AG20443 (cell line): Measurements from ENCODE around the gene PDYN.

Source experiments
- DNase-seq: peaks from one replicate; pipeline ENCODE4 v3.0.0; 2012; ENCODE audit warnings: low spot score, mixed read lengths

The PDYN gene

DNA sequence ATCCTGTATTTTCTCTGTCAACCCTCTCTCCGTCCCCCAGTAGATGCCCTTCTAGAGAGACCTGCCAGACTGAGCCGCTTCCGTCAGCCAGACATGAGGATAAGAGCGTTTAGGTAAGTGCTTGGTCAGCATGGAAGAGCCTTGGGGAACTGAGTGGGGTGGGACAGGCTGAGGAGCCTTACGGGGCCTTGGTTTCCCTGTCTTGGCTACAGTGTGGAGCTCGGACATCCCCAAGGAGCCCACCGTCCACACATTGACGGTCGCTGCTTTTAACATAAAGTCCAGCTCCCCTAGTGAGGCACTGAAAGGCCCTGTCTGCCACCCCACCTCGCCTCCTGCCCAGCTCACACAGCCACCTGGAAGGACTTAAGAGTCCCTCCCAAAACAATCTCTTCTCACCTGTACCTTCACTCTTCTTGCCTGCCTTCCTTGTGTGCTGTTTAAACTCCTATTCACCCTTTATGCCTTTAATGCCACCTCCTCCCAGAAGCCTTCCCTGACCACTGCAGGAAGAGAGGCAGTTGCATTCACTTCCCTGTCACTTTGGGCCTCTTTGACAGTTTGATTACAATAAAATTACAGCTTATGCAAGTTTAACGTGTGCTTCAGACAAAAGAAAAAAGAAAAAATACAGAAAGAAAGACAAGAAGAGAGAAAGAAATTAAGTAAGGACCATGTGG is 42.3 kb downstream of the PDYN start:
- DNase-seq = no peak

DNA sequence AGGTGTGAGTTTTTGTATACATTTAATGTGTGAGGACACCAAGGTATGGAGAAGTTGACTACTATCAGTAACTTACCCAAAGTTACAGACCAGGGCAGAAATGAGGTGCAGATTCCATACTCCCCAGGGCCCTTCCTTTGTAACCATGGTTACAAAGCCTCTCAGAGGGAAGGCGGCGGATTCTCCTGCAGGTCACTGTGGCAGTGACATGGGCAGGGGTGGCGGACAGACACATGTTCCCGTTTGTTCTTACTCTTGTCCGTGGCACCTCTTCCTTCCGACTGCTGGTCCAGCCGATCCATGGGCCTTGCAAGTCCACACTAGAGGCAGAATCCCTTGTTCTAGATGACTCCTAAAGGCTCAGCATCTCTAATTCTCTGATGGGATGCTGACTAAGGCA is 43.0 kb downstream of the PDYN start:
- DNase-seq = no peak

DNA sequence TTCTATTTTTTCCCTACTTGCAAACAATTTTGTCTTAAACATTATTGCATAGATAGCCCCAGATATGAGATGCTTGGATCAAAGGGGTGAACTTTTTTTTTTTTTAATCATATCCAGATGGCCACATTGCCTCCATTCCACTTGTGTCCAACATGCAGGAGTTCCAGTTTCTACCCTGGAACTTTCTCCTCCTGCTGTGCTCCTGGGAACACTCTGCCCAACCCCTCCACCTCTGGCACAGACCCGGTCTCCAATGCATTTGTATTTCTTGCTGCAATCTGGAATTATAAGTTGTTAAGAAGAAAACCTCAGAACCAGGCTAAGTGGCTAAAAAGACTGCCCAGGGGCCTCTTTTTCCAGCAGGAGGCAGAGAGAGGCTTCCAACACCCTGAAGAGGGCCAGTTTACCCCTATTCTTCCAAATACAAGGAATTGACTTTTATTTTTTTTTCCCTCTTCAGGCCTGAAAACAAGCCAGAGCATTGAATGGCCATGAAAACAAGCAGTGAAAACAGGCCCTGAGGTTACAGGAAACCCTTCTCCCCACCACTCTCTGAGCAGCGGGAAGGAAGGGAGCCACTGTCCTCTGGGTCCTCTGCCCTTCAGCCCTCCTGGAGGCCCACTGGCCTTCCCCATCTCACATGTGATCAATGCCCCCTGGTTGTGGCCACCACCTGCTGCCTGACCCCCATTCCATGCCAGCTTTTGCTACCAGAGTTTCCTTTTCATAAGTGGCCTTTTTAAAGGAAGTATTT is 44.3 kb downstream of the PDYN start:
- no peak for DNase-seq

DNA sequence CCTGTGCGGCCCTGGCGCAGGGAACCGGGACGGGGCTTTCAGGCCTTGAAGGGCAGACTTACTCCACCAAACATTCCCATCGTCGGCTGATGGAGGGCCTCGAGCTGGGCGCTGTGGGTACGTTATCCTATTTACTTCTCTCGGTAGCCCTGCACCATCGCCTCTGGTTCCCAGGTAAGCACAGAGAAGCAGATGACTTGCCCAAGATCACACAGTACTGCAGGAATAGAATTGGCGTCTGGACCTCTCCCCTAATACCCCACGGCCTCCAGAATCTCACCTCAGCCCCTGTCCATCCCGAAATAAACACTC is 46.4 kb downstream of the PDYN start:
- DNase-seq = no peak

DNA sequence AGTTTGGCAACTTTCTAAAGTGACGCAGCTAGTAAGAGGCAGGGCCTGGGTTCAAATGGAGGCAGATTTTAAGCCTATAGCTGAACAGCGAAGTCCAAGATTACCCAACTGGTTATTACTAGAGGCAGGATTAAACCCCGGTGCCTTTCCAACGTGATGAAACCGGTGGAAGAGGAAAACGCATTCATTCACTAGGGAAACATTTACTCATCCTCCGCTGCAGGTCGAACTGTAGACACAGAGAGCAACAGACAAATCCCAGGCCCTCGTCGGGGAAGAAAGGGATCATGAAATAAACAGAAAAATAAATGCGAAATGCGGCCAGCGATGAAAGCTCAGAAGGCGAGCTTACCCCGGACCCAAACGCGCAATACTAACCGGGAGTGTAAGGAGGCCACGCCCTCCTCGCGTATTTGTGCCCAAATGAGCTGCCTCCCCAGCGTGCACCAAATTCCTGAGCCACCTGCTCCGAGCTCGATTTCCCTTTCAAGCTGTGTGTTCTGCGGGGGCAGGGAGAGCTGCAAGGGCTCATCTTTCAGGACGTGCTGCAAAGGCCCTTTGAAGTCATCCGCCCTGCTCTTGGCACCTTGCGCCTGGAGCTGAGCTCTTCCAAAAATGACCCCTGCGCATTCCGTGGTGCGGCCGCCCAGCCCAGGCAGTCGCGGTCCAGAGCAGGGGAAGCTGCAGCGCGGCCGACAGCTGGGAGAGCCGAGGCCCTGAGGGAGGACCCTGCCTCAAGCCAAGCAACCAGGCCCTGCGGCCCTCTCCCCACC is 46.9 kb downstream of the PDYN start:
- DNase-seq = no peak

DNA sequence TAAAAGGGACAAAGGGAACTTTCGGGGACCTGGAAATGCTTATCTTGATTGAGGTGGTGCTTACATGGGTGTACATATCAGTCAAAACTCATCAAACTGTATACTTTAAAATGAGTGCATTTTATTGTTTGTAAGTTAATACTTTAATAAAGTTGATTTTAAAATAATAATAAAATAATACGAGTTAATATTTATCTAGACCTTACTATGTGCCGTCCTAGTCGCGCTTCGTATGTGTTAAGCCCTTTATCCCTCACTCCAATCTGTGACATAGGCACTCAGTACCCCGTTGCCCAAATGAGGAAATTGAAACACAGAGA is 47.5 kb downstream of the PDYN start:
- no peak for DNase-seq

DNA sequence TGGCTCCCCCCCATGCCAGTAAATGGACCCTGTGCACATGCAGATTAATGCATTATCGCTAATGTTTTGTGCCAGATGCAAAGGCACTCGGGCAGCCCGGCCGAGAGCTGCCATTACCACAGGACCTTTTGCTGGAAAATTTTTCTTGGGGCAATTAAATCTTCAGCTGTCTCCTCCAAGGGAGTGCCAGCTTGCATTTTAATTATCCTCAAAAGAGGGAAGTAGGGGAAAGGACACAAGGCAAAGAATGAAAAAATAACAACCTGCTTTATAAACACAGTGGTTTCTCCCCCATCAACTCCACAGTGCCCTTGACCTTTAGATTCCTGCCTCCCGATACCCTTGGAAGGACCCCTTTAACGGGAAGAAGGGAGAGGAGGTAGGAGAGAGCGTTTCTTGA is 48.2 kb downstream of the PDYN start:
- DNase-seq = no peak

DNA sequence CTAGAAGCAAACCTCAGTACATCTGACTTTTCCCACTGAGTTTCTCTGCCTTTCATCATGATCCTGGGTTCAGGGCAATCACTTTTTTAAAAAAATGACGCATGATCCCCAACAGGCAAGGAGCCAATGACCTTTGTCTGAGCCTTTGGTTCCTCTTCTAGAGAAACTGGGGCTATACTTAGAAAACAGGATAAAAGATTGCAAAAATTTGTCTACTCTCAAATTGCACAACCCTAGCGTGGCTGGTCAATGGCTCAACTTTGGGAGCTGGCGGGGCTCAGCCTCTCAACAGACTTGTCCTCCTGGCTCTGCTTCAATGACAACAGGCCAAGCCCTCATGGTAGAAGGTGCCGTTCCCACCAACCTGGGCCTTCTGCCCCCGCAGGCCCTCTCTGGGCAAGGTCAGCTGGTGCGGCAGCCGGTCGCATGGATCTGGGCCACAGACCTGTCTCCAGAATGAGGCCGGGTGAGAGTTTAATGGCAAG is 48.7 kb downstream of the PDYN start:
- DNase-seq = peak; percentile 64

DNA sequence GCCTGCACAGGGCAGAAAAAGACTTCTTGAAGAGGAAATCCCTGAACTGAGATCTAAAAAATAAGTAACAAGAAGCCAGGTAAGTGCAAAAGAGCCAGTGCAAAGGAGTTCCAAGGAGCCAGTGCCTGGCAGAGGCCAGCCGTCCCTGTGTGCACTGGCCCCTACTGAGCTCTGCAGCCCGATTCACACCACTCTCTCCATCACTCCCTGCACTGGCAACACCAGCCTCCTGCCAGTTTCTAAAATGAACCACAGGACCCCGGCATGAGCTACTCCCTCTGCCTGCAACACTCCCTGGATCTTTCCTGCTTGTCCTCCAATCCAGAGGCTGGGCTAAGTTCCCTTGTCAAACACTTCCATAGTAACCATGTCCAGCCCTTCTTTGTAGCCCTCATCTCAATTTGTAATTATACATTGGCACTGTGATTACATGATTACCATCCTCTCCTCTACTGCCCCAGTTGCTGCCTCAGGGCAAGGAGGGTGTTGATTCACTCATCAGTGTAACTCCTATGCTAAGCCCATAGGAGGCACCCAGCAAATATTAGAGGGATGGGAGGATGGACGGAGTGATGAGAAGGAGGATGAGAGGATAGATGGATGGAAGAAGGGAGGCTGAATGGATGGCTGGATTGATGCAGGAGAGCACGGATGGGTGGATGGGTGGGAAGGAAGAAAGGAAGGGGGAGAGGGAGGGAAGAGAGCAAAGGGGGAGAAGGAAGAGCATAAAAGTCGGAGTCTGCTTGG is 49.3 kb downstream of the PDYN start:
- DNase-seq = no peak

DNA sequence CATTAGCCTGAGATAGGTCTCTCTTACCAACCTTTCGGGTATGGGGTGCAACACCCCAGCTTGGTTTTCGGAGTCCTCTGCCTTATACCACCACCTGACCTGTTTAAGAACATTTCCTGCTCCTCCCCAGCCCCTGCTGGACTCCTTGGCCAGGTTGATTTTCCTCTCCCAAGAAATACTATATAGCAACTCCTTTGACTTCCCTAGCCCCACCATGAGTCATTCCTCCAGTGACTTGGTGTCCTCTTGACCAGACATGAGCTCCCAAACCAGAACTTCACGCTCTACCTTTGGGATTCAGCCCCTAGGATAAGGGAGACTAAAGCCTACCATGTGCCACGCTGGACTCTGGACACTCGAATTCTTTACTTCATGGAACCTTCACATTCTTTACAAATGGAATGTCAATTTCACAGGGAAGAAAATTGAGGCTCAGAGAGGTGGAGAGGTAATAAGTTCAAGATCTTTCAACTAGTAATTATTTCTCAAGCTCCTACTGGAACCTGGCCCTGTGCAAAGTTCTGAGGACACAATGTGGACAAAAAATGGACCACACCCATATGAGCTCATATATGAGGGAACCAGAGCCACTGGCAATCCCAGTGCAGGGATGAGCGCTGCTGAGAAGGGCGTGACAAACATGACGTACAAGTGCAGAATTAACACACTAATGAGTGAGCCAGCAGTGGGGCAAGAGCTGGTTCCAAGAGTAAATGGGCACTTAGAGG is 50.4 kb downstream of the PDYN start:
- peak; percentile 88 for DNase-seq

DNA sequence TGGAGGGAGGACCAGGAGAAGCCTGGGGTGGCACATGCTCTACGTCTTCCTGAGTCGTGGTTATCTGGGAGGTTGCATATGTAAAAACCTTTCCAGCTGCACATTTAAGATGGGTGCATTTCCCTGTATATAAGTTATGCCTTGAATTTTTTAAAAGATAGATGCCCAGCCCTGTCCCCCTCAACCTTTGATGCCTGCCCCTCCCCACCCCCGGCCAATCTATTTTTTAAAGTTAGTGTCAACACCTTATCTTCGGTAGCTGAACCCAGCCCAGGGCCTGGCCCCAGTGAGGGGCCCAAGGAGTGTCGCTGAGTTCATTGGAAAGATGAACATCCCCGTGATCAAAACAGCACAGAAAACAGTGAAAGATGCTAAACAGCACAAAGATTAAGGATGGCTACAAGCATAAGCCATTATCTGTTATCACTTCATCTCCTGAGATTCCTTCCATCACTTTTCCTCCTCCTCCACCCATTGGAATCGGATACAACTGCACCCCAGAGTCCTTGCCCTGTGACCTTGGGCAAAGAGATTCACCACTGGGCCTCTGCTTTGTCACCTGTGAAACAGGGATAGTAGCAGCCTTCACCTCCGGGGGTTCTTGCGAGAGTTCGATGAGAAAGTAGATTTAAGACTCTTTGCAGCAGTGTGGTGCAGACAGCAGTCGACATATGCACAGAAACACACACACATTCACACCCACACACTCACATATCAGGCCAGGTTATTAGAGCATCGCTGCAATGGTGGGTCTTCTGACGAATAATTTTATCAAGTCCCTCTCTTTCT is 51.2 kb downstream of the PDYN start:
- DNase-seq = no peak

DNA sequence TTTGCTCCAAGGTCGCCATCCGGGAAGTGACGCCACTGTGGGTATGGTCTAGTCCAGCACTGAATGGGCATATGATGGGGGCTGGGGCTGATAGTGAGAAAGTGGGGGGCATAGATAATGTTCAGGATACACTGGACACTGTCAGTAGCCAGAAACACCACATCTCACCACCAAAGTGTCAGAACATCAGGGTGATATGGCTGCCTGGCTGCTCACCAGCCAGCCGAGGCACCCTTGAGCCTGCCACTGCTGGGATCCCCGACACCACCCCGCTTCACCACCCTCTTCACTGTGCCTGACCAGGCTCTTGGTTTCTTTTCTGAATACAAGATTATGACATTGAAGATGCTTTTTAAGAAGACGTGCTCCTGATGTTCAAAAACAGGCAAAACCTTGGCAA is 51.8 kb downstream of the PDYN start:
- no peak for DNase-seq

DNA sequence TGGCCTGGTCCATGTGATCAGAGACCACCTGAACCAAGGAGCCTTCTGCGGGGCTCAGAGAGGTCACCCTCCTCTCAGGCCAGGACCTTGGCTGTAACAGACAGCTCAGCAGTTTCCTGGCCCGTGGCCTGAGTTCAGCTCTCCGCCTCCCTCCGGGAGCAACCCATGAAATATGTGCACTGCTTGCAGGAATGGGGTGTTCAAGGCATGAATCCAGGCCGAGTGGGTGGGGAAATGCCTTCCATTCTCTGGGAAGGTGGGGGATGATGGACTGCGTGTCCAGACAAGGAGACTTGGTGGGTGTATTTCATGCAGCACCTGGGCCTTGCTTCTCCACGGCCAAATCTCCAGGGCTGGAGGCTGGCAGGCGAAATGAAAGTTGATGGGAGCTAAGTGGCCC is 52.6 kb downstream of the PDYN start:
- peak; percentile 61 for DNase-seq

DNA sequence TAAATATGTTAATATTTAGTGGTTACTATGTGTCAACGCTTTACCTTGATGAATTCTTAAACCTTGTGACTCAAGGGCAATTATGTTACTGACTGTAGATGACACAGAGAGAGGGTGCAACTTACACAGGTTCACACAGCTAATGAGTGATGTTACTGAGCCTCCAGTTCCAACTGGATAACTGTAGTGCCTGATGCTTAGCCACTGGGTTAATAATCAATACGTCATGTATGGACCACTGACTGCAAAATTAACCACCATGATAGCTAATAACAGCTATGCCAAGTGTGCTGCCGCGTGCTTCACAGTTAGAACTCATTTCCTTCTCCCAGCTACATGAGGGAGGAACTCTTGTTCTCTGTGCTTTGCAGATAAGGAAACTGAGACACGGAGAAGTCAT is 53.3 kb downstream of the PDYN start:
- no peak for DNase-seq

DNA sequence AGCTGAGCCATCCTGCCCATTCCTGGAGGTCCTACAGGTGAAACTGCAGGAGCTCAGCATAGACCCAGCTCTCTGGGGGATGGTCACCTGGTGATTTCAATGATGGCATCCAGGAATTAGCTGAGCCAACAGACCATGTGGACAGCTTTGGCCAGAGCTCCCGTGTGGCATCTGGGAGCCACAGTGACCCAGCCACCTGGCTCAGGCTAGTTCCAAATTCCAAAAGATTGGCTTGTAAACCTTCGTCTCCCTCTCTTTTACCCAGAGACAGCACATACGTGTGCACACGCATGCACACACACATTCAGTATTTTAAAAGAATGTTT is 54.6 kb downstream of the PDYN start:
- no peak for DNase-seq

DNA sequence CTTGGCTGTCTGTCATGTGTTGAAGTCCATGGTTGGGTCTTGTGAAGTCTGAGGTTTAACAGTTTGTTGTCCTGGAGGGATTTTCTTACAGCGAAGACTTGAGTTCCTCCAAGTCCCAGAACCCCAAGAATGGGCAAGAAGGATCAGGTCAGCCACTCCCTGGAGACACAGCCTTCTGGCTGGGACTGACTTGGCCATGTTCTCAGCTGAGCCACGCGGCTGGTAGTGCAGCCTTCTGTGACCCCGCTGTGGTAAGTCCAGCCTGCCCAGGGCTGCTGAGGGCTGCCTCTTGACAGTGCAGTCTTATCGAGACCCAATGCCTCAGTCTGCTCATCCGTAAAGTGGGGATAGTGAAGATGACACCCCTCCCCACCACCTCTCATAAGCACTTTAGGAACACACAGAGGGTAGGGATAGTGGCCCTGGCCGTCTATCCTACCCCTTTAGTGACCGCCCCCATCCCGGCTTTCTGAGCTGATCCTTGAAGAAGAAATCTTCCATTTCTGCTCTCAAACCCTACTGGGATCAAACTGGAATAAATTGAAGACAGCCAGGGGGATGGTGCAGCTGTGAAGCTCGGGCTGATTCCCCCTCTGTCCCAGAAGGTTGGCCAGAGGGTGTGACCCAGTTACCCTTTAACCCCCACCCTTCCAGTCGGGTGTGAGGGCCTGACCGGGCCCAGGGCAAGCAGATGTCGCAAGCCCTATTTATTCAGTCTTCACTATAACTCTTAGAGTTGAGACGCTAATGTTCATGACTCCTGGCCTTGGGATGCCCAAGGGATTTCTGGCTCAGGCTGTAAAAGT is 55.2 kb downstream of the PDYN start:
- DNase-seq = no peak

DNA sequence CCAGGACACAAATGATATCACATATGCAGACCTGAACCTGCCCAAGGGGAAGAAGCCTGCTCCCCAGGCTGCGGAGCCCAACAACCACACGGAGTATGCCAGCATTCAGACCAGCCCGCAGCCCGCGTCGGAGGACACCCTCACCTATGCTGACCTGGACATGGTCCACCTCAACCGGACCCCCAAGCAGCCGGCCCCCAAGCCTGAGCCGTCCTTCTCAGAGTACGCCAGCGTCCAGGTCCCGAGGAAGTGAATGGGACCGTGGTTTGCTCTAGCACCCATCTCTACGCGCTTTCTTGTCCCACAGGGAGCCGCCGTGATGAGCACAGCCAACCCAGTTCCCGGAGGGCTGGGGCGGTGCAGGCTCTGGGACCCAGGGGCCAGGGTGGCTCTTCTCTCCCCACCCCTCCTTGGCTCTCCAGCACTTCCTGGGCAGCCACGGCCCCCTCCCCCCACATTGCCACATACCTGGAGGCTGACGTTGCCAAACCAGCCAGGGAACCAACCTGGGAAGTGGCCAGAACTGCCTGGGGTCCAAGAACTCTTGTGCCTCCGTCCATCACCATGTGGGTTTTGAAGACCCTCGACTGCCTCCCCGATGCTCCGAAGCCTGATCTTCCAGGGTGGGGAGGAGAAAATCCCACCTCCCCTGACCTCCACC is 56.4 kb downstream of the PDYN start:
- DNase-seq = no peak

DNA sequence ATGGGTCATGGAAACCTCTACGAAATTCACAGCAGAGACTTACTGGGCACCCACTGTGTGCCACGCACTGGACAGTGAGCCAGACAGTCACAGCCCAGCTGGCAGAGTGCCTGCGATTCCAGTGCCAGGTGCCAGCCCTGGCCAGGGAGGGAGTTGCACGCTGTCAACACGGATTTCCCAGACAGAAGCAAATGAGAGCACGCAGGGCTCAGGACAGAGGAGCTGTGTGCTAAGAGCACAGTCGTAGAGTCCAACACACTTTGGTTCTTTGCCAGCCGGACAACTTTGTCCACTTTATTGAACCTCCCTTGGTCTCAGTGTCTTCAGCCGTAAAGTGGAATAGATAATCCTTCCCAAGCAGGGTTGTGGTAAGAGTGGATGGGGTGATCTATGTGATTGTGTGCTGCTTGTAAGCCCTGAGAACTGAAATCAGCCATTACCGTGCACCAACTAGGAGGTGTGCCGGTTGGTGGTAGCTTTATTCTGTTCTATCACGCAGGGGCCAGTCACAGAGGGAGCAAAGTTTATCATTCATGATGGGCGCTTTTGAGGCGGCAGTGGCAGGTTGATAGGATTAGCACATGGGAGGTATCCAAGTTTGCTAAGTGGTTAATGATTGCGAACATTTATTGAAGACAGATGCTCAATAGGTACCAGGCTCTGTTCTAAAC is 58.0 kb downstream of the PDYN start:
- DNase-seq = no peak
